ENCODE measurements around the gene ITPR3.
"Not testable (repeated sequence)": the region's sequence is repeated elsewhere in the genome, so short reads cannot be mapped to it uniquely, and the experiment has no call there.

The ITPR3 gene

DNA sequence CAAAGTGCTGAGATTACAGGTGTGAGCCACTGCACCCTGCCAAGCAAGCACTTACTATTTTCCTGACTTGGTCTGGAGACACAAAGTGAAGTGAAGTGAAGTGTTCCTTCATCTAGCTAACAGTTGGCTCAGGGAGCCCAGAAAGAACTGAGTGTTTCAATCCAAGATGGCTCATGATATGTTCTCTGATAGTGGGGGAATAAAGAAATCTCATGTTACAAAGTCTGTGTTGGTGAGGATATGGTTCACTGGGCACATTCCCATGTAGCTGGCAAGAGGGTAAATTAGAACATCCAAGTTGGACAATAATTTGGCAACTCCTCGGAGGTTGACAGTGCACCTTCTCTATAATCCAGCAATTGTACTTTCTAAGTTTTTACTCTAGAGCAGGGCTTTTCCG, 5.0 kb upstream of the ITPR3 start:
- no peak for DNase-seq

DNA sequence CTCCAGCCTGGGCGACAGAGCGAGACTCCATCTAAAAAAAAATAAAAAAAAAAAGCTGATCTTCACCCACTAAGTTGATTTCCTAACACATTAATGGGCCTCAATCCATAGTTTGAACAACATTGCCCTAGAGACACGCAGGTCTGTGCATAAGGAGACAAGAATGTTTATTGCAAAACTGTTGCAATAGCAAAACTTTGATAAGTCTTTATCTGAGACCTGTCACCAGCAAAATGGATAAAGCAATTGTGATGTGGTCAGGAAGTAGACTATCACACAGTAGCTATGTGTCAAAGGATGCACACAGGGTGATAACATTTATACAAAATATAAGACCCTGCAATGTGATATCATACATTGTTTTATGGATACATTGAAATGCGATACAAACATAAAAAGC, 4.2 kb upstream of the ITPR3 start:
- DNase-seq = no peak

DNA sequence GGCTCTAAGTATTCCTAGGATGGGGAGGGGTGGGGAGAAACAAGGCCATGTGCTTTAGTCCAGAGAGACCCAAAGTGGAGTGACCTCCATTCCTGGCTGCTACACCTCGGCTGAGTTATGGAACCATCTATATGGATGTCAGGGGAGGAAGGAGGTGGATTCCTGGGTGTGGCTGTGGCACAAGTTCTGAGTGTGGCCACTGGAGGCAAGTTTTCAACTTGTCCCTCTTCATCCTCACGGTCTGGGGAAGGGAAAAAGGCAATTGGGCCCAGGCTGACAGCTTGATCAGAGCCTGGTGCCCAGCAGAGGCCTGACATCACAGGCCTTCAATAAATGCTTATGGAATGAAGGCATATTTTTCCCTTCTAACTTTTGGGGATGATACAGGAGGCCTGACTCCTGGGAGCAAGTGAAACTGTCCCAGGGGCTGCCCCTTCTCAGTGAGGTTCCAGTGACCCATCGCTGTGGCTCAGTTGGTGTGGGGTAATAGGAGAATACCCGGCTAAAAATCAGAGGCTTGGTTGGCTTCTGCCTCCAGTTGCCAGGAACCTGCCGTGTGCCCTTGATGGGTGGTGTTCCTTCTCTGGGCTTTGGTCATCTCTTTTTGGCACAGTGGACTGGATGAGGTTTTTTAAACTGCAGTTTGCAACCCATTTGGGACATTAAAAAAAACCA, 1.8 kb upstream of the ITPR3 start:
- DNase-seq = no peak

DNA sequence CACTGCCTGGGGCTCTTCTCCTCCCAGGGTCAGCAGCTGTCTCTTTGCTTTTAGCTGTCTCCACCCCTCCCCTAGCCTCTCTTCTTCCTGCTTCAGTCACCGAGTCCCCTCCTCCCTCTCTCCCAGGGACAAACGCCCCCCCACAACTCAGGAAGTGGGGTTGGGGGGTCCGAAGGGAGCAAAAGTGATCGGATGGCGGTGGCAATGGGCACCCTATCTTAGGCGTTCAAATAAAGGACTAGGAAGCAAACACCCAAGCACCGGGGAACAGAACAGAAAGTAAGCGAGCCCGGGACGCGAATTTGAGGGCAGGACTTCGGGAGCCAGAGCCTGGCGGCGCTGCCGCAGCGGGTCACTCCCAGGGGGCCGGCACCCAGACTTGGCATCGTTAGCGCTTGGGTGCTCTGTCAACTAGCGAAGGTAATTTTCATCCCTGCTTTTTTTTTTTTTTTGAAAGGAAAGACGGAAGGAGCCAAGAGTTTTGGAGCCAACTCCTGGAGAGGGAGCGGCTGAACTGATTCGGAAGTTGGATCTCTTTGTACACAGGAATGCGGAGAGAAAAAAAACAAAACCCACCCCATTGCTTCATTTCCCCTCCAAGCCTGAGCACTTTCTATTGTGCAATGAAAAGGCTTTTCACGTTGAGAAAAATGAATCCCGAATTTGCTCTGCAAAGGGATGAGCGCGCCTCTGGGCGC, 815 bp upstream of the ITPR3 start:
- DNase-seq = no peak

DNA sequence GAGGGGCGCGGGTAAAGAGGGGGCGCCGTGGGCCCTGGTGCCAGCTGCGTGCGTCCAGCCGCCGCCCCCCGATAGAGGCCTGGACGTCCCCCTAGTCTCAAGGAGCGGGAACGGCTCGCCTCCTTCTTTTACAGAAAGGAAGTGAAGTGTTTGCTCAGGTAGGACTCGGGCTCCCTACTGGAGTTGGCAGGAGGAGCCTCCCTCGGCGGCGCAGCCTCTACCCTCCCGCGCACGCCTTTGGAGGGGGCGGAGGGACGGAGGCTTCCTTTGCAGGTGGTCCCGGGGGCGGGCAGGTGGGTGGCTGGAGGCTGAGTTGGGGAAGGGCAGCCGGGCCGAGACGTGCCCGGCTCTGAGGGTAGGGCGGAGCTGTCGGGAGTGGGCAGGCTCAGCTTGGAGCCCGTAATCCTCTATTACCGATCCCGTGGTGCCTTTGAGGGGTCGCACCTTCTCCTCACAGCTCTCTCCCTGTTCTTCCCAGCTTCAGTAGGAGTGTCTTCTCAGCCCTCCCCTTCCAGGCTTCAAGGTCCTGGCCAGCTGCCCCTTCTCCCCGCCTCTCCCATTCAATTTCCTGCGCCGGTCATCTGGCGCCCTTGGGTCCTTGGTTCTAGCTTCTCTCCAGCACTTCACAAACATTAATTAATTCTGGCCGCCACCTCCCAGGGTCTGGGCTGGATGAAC, 728 bp downstream of the ITPR3 start:
- DNase-seq = no peak

DNA sequence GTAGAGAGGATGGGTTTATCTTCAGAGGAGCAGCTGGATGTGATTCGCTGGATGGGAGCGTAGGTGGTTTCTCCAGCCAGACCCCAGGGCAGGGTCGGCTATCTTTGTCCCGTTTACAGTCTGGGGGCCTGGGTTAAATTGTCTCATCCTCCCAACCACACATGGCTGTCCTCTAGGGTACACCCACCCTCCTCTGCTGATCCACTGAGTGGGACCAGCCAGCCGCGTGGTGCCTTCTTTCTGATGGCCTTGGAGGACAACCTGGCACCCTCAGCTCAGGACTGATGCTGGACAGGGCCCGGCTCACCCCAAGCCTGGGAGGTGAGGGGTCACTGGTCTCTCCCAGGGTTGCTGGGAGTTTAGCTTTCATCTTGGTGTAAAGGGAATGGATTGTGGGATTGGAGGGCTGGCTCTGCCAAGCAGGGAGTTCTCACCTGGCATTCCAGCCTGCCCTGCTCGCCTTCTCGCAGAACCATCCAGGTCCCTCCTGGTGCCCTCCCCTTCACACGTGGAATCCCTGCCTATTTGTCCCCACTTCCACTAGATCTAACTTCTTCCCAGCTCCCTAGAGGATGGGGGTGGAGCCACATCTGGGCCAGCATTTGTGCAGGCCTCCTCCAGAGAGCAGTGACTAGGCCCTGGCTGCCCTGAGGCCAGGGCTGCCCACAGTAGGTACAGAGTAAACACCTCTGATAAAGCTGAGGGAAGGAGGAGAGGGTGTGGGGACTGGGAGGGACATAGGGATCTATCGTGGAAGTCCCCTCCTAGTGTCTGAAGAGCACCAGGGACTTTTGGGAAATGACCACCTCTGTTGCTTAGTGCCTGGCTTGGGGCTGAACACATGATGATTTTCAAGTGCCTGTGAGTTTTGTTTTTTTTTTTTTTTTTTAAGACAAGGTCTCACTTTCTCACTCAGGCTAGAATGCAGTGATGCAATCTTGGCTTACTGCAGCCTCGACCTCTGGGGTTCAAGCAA, 1.6 kb downstream of the ITPR3 start:
- no peak for DNase-seq

DNA sequence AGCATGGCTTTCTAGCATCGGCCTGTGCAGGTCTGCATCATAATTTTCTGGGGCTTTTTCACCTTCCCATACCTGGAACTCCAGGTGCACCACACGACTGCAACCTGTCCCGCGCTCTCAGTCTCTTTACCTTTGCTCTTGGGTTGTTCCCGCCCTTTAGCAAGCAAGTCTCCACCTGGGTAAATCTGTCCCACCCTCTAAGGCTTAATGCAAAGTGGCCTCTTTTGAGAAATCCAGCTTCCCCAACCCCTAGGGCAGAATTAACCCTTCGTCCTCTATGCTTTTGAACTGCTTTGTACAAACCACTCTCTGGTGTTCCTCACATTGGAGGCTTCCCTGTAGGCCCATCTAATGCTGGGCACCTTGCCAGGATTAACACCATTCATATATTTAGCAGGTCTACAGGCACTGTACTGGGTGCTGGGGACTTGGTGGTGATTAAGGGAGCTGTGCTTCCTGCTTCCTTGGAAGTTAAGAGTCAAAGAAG, 2.8 kb downstream of the ITPR3 start:
- DNase-seq = no peak

DNA sequence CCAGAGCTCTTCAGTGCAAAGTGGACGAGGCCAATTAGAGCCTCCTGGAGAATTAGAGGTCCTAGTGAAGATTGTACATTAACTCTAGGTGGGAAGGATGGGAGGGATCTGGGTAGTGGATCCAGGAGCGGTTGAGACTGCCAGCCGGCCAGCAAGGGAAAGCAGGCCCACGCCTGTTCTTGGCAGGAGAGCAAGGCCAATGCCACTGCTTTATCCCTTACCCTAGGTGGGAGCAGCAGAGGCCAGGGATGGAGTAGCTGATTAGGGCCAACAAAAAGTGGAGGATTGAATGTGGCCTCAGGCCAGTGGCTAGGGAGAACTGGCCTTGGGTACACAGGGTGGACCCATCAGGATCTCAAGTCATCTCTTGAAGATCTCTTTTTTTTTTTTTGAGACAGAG, 3.7 kb downstream of the ITPR3 start:
- DNase-seq = no peak

DNA sequence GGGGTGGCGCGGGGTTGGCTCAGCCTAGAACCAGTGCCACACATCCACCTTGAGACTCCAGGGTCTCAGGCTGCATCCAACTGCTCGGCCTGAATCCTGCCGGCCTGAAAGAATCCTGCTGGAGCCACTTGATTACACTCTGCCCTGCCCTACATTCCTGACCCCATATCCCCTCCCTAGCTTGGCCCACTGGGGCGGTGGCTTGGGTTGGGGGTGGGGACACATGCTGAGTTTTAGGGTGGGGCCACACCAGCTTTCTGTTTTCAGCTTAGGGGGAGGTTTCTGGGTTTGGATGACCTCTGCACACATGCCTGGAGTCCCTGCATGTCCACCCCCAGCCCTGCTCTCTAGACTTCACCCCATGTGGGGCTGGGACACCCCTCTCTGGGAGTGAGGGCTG, 6.8 kb downstream of the ITPR3 start:
- DNase-seq = no peak

DNA sequence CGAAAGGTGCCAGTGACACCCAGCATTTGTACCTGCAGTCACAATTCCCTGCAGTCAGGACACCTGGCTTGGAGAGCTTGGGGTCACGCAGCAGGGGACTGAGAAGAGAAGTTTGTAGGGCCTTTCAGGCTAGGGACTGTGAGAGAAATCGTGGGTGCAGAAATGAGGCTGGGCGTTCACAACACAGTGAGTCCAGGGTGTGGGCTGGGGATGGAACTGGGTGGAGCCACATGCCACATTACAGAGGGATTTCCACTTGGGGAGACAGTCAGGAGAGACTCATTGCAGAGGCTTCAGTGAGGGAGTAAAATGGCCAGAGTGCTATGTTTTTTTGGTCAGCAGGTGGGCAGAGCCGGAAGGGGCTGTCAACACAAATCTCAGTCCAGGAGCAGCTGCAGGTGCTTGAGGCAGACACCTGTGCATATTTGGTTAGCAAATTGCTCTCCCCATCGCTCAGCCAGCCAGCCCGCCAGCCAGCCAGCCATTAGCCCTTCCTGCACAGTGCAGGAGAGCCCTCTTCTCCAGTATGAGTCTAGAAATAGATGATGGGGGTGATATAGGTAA, 7.4 kb downstream of the ITPR3 start:
- no peak for DNase-seq

DNA sequence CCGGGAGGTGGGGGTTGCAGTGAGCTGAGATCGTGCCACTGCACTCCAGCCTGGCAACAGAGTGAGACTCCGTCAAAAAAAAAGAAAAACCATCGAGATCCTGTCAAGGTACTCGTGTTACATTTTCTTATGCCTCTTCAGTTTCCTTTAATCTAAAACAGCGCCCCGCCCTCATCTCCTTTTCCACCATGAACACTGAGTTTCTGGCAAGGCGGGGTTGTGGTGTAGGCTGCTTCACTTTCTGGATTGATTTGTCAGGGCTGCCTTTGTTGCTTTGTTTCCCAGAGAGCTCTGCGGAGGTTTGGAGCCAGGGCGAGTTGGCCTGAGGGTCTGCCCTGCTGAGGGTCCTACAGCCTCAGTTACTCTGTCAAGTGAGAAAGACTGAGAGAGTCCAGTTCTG, 8.9 kb downstream of the ITPR3 start:
- DNase-seq = no peak

DNA sequence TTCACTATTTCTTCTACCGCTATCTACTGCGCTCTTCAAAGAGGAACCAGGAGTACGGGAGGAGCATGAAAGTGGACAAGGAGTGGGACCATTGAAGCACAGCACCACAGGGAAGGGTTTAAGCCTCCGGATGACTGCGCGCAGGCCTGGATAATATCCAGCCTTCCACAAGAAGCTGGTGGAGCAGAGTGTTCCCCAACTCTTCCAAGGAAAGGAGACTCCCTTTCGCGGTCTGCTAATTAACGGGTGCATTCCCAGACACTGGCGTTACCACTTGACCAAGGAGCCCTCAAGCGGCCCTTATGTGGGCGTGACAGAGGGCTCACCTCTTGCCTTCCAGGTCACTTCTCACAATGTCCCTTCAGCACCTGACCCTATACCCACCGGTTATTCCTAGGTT, 10.4 kb downstream of the ITPR3 start:
- not testable (repeated sequence) for DNase-seq

DNA sequence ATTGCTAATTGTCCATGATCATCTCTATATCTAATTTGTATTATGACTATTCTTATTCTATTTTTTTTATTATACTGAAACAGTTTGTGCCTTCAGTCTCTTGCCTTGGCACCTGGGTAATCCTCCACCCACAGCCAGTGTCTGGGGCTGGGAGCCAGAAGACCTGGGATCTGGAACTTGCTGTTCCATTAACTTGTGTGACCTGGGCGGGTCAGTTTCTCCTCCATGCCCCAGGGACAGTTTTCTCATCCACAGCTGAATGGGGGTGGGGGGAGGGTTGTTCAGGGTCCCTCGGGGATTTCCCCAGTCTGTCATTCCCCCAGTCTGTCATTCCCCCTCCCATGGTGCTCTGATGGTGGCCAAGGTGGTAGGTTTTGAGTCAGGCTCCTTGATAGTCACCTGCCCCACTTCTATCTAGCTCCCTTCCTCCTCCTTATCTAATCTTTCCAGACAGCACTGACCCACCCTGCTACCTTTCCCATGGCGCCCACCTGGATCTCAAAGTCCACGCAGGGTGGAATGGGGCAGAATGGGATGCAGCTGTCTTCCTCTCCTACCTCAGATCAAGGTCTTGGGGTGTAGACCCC, 10.9 kb downstream of the ITPR3 start:
- no peak for DNase-seq

DNA sequence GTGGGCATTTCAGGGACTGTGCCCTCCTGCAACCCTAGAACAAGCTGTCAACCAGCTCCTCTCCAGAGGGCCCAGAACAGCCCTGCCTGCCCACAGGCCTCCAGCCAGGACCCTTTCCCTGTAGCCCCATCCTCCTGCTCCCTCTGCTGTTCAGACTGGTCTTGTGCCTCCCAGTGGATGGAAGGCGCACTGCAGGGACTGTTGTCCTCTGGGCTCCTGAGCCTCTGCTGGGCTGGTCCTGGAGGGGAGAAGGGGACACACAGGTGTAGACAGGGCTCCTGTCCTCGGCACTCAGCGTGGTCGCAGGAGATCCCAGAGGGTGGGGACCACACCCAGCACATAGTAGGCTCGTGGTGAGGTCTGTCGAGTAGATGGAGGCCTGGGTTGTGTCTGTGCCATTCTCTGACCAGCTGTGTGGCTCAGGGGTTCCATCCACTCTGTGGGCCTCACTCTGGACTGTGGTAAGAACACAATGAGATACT, 11.5 kb downstream of the ITPR3 start:
- no peak for DNase-seq

DNA sequence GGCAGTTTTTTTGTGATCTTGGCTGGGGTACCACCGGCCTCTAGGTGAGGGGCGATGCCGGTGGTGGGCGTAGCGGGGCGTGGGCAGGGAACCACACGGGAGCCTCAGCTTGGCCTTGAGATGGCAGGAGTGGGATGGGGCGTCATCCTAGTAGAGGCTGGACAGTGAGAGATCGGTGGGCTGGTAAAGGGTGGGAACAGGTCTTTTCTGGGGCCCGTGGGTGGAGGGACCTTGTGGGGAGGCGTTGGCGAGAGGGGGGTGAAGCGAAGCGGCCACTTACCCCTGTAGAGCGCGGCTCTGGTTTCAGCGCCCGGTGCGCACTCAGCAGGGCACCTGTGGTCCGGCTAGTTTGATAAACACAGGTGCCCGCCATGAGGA, 12.0 kb downstream of the ITPR3 start:
- no peak for DNase-seq

DNA sequence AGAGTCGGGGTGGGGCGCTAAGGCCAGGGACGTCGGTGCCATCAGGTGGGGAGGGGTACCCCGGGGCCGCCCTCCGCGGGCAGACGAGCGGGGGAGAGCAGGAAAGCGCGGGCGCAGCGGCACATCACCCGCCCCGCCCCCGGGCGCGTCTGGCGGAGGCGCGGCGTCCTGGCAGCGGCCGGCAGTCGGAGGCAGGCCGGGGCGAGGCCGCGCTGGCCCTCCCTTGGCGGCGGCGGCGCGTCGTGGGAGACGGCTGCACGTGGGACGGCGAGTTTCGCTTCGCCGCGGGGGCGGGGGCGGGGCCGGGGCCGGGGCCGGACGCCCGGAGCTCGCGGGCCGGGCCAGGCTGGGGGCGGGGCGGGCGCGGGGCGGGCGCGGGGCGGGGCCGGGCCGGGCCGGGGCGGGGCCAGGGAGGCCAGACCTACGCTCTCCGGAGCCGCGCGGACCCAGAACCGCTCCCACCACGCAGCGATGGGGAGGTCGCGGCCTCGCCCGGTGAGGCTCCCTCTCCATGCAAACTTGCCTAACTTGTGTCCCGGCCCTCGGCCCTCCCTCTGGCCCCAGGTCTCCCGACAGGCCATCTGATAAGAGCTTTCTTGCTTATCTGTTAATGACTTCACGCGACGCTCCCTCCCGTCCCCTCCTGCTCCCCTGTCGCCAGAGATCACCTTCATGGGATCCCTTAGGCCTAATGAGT, 12.5 kb downstream of the ITPR3 start:
- DNase-seq = no peak

DNA sequence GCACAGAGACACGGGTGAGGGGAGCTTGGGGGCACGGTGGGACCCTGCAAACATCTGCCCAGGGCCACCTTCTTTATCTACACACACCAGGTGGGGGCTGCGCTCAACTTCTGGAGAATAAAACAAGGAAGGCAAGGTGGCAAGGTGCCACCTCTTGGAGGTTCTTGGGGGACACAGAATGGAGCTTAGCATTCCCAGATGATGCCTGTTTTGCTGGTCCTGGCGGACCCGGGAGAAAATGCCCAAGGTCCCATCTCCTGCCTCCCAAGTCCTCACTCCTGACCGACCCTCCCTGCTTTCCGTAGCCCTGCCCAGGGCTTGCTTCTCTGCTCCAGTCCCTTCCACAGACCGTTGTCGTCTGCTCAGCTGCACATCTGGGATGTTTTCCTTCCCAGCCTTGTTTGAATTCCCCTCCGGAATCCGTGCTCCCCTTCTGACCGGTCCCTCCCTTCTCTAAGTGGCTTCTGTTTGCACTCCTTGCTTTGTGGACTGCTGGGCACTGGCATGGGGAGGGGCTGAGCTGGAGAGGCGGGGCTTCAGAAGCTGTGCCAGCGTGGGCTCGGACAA, 13.1 kb downstream of the ITPR3 start:
- no peak for DNase-seq

DNA sequence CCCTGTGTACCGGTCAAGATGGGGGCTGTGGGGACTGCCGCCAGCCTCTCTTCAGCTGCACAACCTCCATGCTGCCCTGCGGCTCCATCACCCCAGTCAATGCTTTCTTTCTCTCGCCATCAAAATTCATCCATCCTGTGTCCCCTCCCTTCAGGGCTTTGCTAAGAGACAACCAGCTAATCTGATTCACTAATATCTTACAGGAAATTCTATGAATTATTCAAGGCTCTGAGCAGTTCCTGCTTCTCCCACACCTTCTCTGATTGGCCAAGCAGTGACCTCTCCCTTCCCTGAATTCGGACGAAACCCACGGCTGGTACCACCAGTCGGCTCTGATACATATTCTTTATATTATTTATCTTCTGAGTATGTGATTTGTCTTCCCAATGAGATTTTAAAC, 13.8 kb downstream of the ITPR3 start:
- DNase-seq = no peak

DNA sequence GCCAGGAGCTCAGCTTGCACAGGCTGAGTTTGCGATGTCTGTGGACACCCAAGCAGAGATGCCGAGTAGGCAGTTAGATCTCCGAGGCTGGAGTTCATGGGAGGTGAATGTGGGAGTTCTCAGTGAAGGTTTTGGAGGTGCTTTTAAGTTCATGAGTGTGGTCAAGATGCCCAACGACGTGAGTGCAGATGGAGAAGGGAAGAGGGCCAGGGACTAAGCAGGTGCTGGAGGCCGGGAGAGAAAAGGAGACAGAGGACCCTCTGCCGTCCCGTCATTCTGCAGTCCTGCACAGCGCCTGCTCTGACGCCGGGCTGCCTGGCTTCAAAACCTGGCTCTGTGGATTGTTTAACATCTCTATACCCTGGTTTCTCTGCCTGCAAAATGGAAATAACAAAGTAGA, 15.5 kb downstream of the ITPR3 start:
- no peak for DNase-seq

DNA sequence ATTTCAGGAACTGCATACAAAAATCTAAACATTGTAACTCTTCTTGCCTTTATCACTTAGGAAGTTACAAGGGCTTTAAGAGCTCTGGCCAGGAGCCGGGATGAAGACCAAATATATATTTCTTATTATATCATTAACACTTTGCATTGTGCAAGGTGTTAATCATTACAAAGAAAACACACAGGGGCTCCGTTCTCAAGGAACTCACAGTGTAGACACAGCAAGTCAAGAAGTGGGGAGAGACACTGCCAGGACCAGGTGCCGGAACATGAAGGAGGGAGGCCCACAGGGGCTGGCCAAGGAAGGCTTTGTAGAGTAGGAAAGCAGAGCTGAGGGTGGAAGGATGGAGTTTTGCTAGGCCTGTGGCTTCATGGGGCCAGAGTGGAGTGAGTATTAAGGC, 17.4 kb downstream of the ITPR3 start:
- no peak for DNase-seq

DNA sequence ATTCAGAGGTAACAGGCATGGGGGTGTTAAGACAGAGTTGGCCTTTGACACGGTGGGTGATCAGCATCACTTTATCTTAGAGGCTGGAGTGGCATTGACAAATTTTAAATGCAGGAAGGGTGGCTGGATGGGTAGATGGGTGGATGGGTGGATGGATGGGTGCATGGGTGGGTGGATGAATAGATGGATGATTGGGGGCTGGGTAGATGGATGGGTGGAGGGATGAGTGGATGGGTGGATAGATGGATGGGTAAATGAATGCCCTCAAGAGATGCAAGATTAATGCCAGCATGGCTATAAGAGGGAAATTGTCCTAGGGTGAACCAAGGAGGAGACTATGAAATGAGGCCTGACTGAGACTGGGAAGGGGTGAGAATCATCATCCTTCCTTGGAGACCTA, 18.4 kb downstream of the ITPR3 start:
- DNase-seq = no peak

Data from NCI-H1694 treated with DMSO at 0.1 percent for 48 hours (cell line).